HG03565 (cell line): ENCODE measurements around the gene TCF7L2.
A peak's percentile ranks its signal among the peaks of the same experiment; 100 is the strongest.

Source experiments
- ATAC-seq: cut with Tn5 transposase; IDR thresholded peaks from one replicate; pipeline ENCODE4 v1.9.1; 2021; ENCODE audit warnings: mild to moderate bottlenecking, moderate library complexity; ENCODE audit not compliant: unreplicated experiment

Gene TCF7L2

GRCh38 chr10:112963835-112964234, 13.8 kb downstream of the TCF7L2 start:
- no peak for ATAC-seq

DNA sequence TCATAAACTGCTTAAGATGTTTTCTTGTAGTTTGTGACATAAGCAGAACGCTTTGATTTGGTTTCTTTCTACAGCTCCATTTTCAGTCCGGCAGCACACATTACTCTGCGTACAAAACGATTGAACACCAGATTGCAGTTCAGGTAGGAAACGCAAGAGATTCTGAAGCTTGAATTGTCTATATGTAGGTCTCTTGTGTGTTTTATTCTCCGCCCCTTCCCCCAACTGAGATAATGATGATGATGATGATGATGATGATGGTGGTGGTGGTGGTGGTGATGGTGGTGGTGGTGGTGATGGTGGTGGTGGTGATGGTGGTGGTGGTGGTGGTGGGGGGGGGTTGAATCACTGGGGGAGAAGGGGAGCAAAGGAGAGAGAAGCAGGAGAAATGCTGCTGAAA, 14.4 kb downstream of the TCF7L2 start:
- no peak for ATAC-seq

DNA sequence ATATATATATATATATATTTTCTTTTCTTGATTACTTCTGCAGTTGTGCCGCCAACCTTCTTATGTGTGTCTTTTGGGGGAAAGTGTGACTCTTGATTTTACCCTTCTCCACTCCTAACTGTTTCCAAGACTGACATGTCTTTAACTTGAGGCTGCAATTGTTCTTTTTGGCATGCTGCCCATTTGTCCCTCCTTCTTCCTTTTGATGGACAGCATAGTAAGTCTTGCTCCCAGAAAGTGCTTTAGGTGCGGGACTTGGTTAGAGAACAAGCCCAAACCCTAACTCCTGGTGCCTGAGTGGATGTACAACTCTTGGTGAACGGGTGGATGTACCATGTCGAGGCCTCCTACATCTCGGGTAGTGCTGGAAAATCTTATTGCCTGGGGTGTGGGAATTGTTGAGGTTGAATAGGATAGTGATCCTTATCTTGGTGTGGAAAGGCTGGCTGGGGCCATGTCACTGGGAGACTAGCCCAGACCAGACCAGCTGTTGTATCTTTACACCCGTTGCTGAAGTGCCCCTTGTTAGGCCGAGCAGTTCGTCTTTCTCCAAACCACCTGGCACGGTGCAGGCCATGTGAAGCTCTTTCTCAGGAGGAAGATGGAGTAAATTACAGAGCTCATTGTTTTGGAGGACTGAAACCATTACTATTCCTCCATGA, 16.3 kb downstream of the TCF7L2 start:
- ATAC-seq: no peak

- no peak for ATAC-seq
These were observed 17.2 kb downstream of the TCF7L2 start for GRCh38 chr10:112967200-112967599.

DNA sequence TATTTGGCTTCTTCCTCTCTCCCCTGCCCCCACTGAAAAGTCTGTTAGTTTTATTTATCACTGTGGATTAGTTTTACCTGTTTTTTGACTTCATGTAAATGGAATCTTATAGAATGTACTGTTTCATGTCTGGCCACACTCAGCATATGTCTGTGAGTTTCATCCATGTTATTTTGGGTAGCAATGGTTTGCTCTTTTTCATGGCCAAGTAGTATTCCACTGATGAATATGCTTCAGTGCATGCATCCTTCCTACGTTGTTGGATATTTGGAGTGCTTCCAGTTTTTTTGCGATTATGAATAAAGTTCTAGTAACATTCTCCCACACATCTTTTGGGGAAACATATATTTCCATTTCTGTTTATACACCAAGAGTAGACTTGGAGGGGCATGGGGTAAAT, 19.1 kb downstream of the TCF7L2 start:
- no peak for ATAC-seq

- ATAC-seq: no peak
These were observed 19.5 kb downstream of the TCF7L2 start for GRCh38 chr10:112969542-112969941.

- ATAC-seq: no peak
These were observed 20.0 kb downstream of the TCF7L2 start for GRCh38 chr10:112970021-112970420.

- no peak for ATAC-seq
These were observed 22.6 kb downstream of the TCF7L2 start for GRCh38 chr10:112972606-112973005.

DNA sequence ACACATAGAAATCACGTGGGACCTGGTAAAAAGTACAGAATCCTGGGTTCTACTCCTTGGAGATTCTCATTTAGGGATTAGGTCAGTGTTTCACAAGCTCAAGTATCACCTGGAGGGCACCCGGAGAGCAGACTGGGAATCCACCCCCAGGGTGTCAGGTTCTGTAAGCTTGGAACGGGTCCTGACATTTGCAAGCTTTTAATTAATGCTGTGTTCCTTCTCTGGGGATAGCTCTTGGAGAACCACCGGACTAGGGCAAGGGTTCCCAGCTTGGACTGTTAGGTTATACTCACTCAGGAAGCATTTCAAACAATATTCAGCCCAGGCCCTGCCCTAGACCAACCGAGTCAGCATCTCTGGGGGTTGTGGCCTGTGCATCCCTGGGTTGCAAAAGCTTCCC, 23.0 kb downstream of the TCF7L2 start:
- ATAC-seq: no peak

- no peak for ATAC-seq
These were observed 23.8 kb downstream of the TCF7L2 start for GRCh38 chr10:112973805-112974204.

- ATAC-seq: no peak
These were observed 27.4 kb downstream of the TCF7L2 start for GRCh38 chr10:112977426-112977898.

GRCh38 chr10:112979927-112980326, 29.9 kb downstream of the TCF7L2 start:
- ATAC-seq: no peak

GRCh38 chr10:112980937-112981336, 30.9 kb downstream of the TCF7L2 start:
- ATAC-seq: no peak

DNA sequence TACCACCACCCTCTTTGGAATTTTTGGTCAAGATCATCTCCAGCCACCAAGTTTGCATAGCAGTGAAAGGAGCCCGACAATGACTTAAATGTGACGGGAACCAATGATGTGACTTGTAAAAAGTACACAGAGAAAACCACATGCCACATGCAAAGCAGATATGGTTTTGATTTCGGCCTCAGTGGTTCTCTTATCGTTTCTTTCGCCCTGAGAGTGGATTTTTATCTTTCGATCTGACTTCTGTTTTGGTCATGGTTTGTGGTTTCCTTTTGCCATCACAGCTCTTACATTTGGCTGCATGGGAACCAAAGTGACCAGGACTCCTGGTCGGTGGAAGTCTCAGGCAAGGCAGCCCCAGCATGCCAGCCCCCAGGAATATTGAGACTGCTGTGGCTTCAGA, 31.5 kb downstream of the TCF7L2 start:
- peak; percentile 99 for ATAC-seq

DNA sequence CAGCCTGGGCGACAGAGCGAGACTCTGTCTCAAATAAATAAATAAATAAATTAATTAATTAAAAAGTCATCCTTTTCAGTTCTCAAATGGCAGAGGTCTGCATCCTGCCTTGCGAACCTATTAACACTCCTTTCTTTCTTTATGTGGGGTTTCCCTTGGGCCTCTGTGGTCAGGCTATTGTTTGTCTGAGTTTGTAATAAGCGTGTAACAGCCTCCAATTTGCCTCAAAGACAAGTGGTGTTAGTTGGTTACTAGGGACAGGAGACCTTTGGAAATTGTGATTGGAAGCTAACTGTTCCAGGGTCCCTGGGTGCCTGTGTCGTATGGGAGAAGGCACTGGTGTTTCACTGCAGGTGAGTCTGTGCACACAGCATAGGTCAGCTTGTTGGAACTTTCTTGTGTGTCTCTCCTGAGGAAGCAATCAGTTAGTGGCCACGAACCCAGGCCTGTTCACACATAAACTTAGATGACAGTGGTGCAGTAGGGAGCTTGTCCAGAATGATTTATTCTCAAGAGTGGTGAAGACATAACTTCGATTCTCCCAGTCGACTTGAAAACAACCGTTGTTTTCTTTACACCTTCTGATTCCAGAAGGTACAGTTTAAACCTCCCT, 33.5 kb downstream of the TCF7L2 start:
- no peak for ATAC-seq

- ATAC-seq: no peak
These were observed 34.7 kb downstream of the TCF7L2 start for GRCh38 chr10:112984756-112985155.

DNA sequence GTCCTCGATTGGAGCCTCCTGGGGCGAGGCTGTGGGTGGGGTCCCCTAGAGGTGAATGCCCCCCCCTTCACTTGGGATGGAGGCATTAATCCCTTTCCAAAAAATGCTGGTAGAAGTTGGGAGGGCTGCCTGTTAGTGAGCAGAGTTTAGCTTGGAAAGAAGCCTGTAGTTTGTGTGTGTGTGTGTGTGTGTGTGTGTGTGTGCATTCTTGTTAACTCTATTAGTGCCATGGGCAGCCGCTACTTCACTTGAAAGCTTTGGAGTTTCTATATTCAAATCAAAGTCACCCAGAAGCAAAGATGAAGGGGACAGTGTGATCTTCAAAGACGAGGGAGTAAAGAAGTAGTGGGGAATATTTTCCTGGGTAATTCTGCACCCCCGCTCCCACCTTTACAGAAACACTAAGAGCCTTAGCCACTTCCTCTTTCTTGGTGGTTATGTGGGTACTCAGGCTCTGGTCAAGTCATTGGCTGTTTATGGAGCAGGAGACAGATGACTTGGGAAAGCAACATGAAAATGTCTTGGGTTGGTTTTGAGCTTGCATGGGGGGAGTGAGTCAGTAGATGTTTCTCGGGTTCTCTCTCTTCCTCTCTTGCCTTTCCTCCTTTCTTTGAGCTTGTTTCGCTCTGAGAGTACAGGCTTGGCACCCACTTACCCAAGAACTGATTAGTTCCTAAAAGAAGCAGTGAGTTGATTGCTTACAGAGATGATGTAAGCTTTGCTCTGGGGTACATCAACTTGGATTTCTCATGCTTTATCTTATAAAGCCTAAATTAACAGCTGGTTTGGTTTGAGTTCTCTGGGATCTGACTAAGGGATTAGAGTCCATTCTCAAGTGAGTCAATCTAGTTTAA, 35.9 kb downstream of the TCF7L2 start:
- ATAC-seq: no peak

DNA sequence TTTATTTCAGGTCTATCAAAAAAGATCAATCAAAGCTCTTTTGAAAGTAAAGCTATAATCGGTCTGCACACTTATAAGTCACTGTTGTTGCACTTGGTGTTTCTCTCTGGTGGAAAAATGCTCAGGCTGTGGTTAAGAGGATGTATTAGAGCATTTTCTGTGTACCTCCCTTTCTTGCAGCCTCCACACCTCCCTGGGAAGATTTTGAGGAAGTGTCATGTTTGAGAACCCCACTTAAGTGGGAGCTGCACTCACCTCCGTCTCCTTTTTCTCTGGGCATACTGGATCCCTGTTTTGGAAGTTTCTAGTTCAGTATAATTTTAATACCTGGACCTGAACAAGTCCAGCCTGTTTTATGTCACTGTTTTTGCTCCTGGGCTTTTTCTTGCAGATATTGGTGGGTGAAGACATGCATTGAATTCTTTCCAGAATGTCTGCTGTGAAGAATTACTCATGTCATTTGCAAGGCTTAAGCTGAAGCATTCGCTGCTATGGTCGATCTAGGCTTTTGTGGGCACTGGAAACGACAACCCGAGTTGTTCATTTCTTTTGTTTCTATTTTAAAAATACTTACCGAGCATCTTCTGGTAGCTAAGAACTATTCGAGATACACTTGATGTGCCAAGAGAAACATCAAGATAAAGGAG, 36.6 kb downstream of the TCF7L2 start:
- ATAC-seq: no peak

- no peak for ATAC-seq
These were observed 38.9 kb downstream of the TCF7L2 start for GRCh38 chr10:112988839-112989406.

DNA sequence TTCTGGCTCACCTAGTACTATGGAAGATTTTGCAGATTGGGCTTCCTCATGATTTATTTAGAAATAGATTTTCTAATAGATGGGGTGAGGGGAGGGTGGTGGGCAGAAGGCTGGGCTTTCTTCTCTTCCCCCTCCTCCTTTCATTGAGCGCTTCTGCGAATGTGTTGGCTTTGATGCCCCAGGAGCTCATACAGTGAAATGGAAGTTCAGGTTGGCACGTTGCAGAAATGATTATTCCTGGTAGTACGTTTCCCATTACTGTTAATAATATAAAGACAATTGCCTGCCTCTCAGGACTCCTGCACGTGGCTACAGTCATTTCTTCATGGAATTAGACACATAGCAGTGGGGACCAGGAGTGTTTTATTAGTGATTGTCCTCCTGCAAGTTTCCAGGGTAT, 39.8 kb downstream of the TCF7L2 start:
- no peak for ATAC-seq

GRCh38 chr10:112990271-112990670, 40.2 kb downstream of the TCF7L2 start:
- no peak for ATAC-seq
